ENCODE measurements around the gene CEMIP2.
"Not testable (repeated sequence)": the region's sequence is repeated elsewhere in the genome, so short reads cannot be mapped to it uniquely, and the experiment has no call there.

Gene CEMIP2

GRCh38 chr9:71692337-71692736 is 76.0 kb downstream of the CEMIP2 start:
- Mint-ChIP-seq H3K27me3 (no peaks in the 10 kb centered on the region), H3K27ac (peak overlapping the region; percentile 41), H3K4me3 (no peak overlapping the region), H3K9me3 (no peaks in the 10 kb centered on the region), H3K4me1 (peaks cover 9% of the 10 kb centered on the region), H3K36me3 (ENCODE audit: low read depth) (peaks cover 58% of the 10 kb centered on the region)
- ATAC-seq (no peak), DNase-seq (no peak)

GRCh38 chr9:71691576-71691975 is 76.7 kb downstream of the CEMIP2 start:
- Mint-ChIP-seq H3K4me1 (peaks cover 13% of the 10 kb centered on the region), H3K36me3 (ENCODE audit: low read depth) (peaks cover 59% of the 10 kb centered on the region)

GRCh38 chr9:71690689-71691435 is 77.5 kb downstream of the CEMIP2 start:
- DNase-seq: no peak
- Mint-ChIP-seq H3K36me3 (ENCODE audit: low read depth) (peaks cover 55% of the 10 kb centered on the region), H3K27ac (no peak overlapping the region)

More at GRCh38 chr9:71691576-71691975, 76.7 kb downstream of the CEMIP2 start:
- DNase-seq, H3K27ac Mint-ChIP-seq, H3K27me3 Mint-ChIP-seq, H3K4me3 Mint-ChIP-seq, ATAC-seq, H3K9me3 Mint-ChIP-seq: not testable (repeated sequence)

GRCh38 chr9:71690063-71690688 is 78.1 kb downstream of the CEMIP2 start:
- Mint-ChIP-seq H3K27ac (peak overlapping the region; percentile 12), H3K4me1 (peaks cover 26% of the 10 kb centered on the region), H3K27me3 (no peaks in the 10 kb centered on the region), H3K36me3 (ENCODE audit: low read depth) (peaks cover 56% of the 10 kb centered on the region), H3K4me3 (no peak overlapping the region), H3K9me3 (no peaks in the 10 kb centered on the region)
- ATAC-seq (no peak), DNase-seq (no peak)

More at GRCh38 chr9:71690689-71691435, 77.5 kb downstream of the CEMIP2 start:
- H3K4me3 Mint-ChIP-seq: no peak overlapping the region
- H3K9me3 Mint-ChIP-seq: no peaks in the 10 kb centered on the region
- no peaks in the 10 kb centered on the region for H3K27me3 Mint-ChIP-seq
- H3K4me1 Mint-ChIP-seq: peaks cover 19% of the 10 kb centered on the region
- ATAC-seq: no peak

- Mint-ChIP-seq H3K9me3 (no peaks in the 10 kb centered on the region), H3K4me3 (no peak overlapping the region), H3K36me3 (ENCODE audit: low read depth) (peaks cover 58% of the 10 kb centered on the region), H3K27ac (no peak overlapping the region), H3K4me1 (peaks cover 41% of the 10 kb centered on the region), H3K27me3 (no peaks in the 10 kb centered on the region)
- no peak for DNase-seq
- ATAC-seq: no peak
Measured at GRCh38 chr9:71687676-71688075, 80.6 kb downstream of the CEMIP2 start.

- DNase-seq: no peak
- H3K9me3 Mint-ChIP-seq: no peaks in the 10 kb centered on the region
- H3K27me3 Mint-ChIP-seq: no peaks in the 10 kb centered on the region
- H3K36me3 Mint-ChIP-seq (ENCODE audit: low read depth): peaks cover 50% of the 10 kb centered on the region
- H3K4me1 Mint-ChIP-seq: peaks cover 48% of the 10 kb centered on the region
- peak; percentile 30 for ATAC-seq
- no peak overlapping the region for H3K4me3 Mint-ChIP-seq
- no peak overlapping the region for H3K27ac Mint-ChIP-seq
Measured at GRCh38 chr9:71685988-71686387, 82.3 kb downstream of the CEMIP2 start.

- Mint-ChIP-seq H3K36me3 (ENCODE audit: low read depth) (peaks cover 45% of the 10 kb centered on the region), H3K27me3 (no peaks in the 10 kb centered on the region), H3K4me1 (peaks cover 48% of the 10 kb centered on the region), H3K4me3 (peak overlapping the region; percentile 18), H3K9me3 (no peaks in the 10 kb centered on the region), H3K27ac (no peak overlapping the region)
- no peak for DNase-seq
- ATAC-seq: peak; percentile 83
Measured at GRCh38 chr9:71685394-71685793, 82.9 kb downstream of the CEMIP2 start.

- no peak overlapping the region for H3K4me3 Mint-ChIP-seq
- peaks cover 45% of the 10 kb centered on the region for H3K4me1 Mint-ChIP-seq
- H3K27me3 Mint-ChIP-seq: no peaks in the 10 kb centered on the region
- DNase-seq (no peak), ATAC-seq (no peak)
- no peak overlapping the region for H3K27ac Mint-ChIP-seq
- H3K36me3 Mint-ChIP-seq (ENCODE audit: low read depth): peaks cover 40% of the 10 kb centered on the region
- no peaks in the 10 kb centered on the region for H3K9me3 Mint-ChIP-seq
Measured at GRCh38 chr9:71684566-71684965, 83.7 kb downstream of the CEMIP2 start.

GRCh38 chr9:71683598-71684235 is 84.6 kb downstream of the CEMIP2 start:
- no peak for ATAC-seq
- H3K4me3 Mint-ChIP-seq: no peak overlapping the region

GRCh38 chr9:71681708-71682272 is 86.5 kb downstream of the CEMIP2 start:
- DNase-seq: no peak

More at GRCh38 chr9:71683598-71684235, 84.6 kb downstream of the CEMIP2 start:
- Mint-ChIP-seq H3K27ac (peak overlapping the region; percentile 69), H3K9me3 (no peaks in the 10 kb centered on the region), H3K27me3 (no peaks in the 10 kb centered on the region), H3K4me1 (peaks cover 49% of the 10 kb centered on the region), H3K36me3 (ENCODE audit: low read depth) (peaks cover 34% of the 10 kb centered on the region)
- DNase-seq: no peak

GRCh38 chr9:71681104-71681707 is 87.1 kb downstream of the CEMIP2 start:
- H3K4me1 Mint-ChIP-seq: peaks cover 58% of the 10 kb centered on the region
- no peak overlapping the region for H3K4me3 Mint-ChIP-seq
- no peaks in the 10 kb centered on the region for H3K9me3 Mint-ChIP-seq
- no peak for ATAC-seq
- no peak for DNase-seq
- no peaks in the 10 kb centered on the region for H3K27me3 Mint-ChIP-seq
- H3K27ac Mint-ChIP-seq: no peak overlapping the region
- H3K36me3 Mint-ChIP-seq (ENCODE audit: low read depth): peaks cover 23% of the 10 kb centered on the region

More at GRCh38 chr9:71681708-71682272, 86.5 kb downstream of the CEMIP2 start:
- no peaks in the 10 kb centered on the region for H3K27me3 Mint-ChIP-seq
- no peak for ATAC-seq
- peak overlapping the region; percentile 13 for H3K27ac Mint-ChIP-seq
- H3K36me3 Mint-ChIP-seq (ENCODE audit: low read depth): peaks cover 23% of the 10 kb centered on the region
- H3K9me3 Mint-ChIP-seq: no peaks in the 10 kb centered on the region
- no peak overlapping the region for H3K4me3 Mint-ChIP-seq
- H3K4me1 Mint-ChIP-seq: peaks cover 57% of the 10 kb centered on the region

GRCh38 chr9:71680189-71680980 is 87.9 kb downstream of the CEMIP2 start:
- H3K36me3 Mint-ChIP-seq (ENCODE audit: low read depth): peaks cover 22% of the 10 kb centered on the region
- ATAC-seq (no peak), DNase-seq (no peak)
- H3K27ac Mint-ChIP-seq: no peak overlapping the region
- H3K27me3 Mint-ChIP-seq: no peaks in the 10 kb centered on the region
- peaks cover 5% of the 10 kb centered on the region for H3K9me3 Mint-ChIP-seq
- peaks cover 57% of the 10 kb centered on the region for H3K4me1 Mint-ChIP-seq
- no peak overlapping the region for H3K4me3 Mint-ChIP-seq

GRCh38 chr9:71678999-71679398 is 89.3 kb downstream of the CEMIP2 start:
- Mint-ChIP-seq H3K4me1 (peaks cover 44% of the 10 kb centered on the region), H3K27me3 (no peaks in the 10 kb centered on the region), H3K4me3 (no peak overlapping the region), H3K36me3 (ENCODE audit: low read depth) (peaks cover 14% of the 10 kb centered on the region), H3K9me3 (peaks cover 5% of the 10 kb centered on the region), H3K27ac (no peak overlapping the region)
- DNase-seq (no peak), ATAC-seq (no peak)

- no peak for ATAC-seq
- Mint-ChIP-seq H3K9me3 (peaks cover 5% of the 10 kb centered on the region), H3K27ac (no peak overlapping the region), H3K4me3 (no peak overlapping the region), H3K4me1 (peaks cover 40% of the 10 kb centered on the region), H3K27me3 (no peaks in the 10 kb centered on the region), H3K36me3 (ENCODE audit: low read depth) (peaks cover 7% of the 10 kb centered on the region)
- DNase-seq: no peak
Measured at GRCh38 chr9:71677209-71677608, 91.1 kb downstream of the CEMIP2 start.

Data from activated naive CD8-positive, alpha-beta T cell treated with anti-CD3 and anti-CD28 coated beads, Interleukin-2, amount 50 U/mL, for 24 hours (primary cell).